HG02970 (cell line): ENCODE measurements around the gene TREX2.

Experiments used
- ATAC-seq: cut with Tn5 transposase; IDR thresholded peaks from one replicate; pipeline ENCODE4 v1.9.1; 2021; ENCODE audit warnings: mild to moderate bottlenecking, moderate library complexity, moderate number of reproducible peaks; ENCODE audit not compliant: unreplicated experiment, low FRiP score

TREX2 gene

GRCh38 chrX:153440556-153441135 lies 5.2 kb downstream of the TREX2 start:
- no peak for ATAC-seq

DNA sequence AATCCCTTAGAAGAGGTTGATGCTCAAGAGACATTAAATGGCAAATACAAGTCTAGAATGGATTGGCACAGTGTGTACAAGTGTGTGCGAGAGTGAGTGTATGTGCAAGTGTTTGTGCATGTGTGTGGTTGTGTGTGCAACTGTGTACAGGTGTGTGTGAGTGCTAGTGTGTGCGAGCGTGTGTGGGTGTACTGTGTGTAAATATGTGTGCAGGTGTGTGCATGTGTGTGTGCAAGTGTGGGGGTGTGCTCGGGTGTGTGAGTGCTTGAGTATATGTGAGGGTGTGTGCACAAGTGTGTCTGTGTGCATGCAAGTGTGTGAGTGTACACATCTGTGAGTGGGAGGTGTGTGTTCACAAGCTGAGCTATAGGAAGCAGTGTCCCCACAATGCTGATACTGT lies 5.9 kb downstream of the TREX2 start:
- ATAC-seq: no peak

DNA sequence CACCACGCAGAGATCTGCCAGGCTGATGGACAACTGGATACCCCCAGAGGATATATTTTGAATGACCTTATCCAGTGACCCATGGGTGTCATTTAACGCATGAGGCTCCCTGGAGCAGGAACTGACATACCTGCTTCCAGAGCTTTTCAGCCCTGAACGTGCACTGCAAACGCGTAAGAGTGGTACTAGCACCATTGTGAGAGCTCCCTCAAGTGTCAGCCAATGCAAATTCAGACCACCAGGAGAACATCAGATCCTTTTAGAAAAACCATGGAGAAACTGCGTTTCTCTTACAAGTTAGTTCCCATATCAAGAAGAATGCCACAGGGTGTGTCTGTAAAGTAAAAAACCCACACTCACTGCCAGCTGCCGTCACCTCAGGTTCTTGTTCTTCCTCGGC lies 7.3 kb downstream of the TREX2 start:
- ATAC-seq: no peak

DNA sequence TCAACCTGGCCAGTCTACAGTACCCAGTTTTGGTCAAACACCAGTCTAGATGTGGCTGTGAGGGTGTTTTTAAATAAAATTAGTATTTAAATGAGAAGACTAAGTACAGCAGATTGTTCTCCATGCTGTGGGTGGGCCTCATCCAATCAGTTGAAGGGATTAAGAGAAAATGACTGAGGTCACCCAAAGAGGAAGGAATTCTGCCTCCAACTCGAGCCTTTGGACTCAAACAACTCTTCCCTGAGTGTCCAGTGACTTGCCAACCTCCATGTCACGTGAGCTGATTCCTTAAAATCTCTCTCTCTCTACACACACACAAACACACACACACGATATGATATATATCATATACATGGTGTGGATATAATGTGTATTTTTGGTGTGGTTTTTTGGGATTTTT lies 10.0 kb downstream of the TREX2 start:
- ATAC-seq: no peak

DNA sequence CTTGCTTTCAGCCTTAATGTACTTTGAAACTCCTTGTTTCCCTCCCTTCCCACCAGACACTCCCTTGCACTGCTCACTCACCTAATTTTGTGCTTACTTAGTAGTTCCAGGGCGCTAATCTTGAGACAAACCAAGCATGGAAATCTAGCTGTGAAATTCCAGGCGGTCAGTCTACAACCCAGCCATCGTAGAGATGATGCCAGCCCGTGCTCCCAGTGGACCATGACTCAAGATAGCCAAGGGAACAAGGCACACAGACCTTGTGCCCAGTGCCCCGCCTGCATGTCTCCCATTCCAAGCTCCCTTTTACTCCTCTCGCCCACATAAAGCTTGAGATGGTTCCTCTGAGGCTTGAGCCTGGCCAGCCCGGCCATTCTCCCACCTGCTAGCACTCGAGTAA lies 11.1 kb downstream of the TREX2 start:
- no peak for ATAC-seq

- ATAC-seq: no peak
Measured at GRCh38 chrX:153433781-153434285, 12.0 kb downstream of the TREX2 start.

DNA sequence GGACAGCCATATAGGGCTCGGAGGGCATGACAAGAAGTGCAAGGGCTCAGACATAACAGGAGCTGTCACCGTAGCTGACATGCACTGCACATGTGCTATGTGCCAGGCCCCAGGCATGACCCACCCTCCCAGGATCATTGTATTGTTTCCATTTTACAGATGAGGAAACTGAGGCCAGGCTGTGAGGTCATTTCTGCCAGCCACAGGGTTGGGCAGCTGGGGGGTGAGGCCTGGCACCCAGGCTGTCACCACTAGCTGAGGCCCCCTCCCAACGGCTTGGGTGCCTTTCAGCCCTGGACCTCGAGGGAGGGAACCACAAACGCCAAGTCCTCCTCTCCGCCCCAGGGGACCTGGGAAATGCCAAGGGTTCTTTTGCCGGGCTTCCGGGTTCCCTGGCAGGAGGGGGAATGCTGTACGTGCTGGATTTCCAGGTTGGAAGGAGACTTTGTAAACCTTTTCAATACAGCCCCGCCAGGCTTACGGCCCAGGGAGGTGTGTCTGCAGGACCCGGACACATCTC lies 12.6 kb downstream of the TREX2 start:
- no peak for ATAC-seq

DNA sequence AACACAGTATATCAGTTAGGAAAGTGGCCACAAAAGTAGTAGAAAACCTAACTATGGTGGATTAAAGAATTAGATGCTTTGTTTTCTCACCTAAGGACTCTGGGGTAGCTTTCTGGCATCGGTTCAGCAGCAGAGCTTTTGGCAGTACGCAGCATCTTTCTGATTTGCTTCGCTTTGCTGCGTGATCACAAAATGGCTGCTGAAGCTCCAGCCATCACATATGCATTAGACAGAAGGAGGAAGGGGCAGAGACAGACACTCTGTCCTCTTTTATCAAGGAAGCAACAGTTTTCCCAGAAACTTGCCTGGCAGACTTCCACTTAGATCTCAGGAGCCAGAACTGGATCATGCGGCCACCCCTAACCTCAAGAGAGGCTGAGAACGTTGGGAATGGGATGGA lies 15.1 kb downstream of the TREX2 start:
- ATAC-seq: no peak

- ATAC-seq: no peak
Measured at GRCh38 chrX:153426204-153426603, 19.7 kb downstream of the TREX2 start.

DNA sequence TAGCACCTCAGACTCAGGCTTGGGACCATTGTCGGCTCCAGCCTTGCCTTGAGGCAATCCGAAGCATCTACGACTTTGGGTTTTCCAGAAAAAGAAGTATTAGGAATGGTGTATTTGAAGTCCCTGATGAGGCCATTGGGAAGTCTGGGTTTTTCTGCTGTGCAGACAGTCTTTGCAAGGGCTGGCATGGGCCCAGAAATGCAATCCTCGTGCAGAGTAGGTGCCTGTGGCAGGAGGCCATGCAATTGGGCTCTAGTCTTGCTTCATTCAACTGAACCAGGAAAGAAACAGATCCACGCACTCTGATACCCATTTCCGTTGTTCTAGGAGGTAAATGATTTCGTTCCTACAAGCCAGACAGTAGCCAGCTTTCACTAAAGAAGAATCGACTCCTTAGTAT lies 22.2 kb downstream of the TREX2 start:
- ATAC-seq: no peak

DNA sequence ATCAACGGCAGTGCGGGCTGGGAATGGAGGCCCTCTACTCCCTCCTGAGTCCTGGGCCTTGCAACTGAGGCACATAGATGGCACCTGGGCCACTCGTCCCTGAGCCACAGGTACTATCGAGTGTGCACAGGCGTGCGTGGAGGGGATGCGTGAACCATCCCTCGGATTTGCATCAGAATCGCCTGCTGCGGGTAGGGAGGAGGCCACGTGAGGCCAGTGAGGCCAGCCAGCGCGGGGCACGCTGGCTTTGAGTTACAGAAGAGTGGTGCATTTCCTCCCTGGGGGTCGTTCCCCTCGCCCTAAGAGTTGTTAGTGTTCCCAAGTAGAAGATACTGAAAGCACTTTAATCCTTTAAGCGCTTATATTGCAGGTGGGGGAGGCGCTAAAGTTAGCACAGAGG lies 24.0 kb downstream of the TREX2 start:
- ATAC-seq: no peak

DNA sequence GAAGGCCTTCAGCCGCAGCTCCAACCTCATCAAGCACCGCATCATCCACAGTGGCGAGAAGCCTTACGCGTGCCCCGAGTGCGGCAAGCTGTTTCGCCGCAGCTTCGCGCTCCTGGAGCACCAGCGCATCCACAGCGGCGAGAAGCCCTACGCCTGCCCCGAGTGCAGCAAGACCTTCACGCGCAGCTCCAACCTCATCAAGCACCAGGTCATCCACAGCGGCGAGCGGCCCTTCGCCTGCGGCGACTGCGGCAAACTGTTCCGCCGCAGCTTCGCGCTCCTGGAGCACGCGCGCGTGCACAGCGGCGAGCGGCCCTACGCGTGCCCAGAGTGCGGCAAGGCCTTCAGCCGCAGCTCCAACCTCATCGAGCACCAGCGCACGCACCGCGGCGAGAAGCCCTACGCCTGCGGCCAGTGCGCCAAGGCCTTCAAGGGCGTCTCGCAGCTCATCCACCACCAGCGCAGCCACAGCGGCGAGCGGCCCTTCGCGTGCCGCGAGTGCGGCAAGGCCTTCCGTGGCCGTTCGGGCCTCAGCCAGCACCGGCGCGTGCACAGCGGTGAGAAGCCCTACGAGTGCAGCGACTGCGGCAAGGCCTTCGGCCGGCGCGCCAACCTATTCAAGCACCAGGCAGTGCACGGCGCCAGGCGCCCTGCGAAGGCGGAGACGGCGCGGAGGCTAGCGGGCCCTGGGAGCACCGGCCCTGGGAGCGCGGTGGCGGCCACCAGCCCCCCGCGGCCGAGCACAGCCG lies 24.8 kb downstream of the TREX2 start:
- ATAC-seq: no peak

DNA sequence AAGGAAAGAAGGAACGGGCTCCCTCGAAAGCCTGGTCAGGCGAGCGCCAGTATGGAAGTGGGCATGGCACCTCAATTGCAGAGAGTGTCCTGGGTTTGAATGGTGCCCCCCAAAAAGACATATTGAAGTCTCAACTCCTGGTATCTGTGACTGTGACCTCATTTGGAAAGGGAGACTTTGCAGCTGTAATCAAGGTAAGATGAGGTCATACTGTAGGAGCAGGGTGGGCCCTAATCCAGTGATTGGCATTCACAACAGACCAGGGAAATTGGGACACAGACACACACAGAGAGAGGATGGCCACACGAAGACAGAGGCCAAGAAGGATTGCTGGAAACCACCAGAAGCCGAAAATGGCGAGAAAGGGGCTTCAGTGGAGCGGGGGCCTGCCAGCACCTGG lies 28.2 kb downstream of the TREX2 start:
- ATAC-seq: no peak

DNA sequence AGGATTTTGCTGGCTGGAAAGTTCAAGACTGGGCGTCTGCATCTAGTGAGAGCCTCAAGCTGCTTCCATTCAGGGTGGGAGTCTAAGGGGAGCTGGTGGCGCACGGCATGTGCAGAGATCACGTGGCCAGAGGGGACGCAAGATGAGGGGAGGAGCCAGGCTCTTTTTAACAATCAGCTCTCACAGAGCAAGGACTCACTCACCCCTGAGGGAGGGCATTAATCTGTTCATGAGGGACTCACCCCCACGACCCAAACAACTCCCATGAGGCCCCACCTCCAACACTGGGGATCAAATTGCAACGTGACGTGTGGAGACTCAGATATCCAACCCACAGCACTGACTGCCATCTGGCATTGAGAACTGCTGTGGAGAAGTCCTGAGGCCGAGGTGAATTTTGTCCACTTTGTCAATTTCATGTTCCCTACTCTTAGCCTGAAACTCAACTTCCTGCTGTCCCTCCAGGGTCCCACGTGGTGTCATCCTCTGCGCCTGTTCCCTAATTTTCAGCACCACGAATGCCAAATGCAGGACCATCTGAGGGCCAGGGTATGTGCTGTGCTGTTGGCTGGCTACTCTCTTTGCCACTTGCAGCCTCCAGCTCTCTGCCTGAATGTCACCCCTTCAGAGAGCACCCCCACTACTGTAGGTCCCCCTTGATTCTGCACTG lies 28.9 kb downstream of the TREX2 start:
- ATAC-seq: no peak

- ATAC-seq: no peak
Measured at GRCh38 chrX:153414856-153415510, 30.9 kb downstream of the TREX2 start.

- no peak for ATAC-seq
Measured at GRCh38 chrX:153413731-153414130, 32.1 kb downstream of the TREX2 start.

DNA sequence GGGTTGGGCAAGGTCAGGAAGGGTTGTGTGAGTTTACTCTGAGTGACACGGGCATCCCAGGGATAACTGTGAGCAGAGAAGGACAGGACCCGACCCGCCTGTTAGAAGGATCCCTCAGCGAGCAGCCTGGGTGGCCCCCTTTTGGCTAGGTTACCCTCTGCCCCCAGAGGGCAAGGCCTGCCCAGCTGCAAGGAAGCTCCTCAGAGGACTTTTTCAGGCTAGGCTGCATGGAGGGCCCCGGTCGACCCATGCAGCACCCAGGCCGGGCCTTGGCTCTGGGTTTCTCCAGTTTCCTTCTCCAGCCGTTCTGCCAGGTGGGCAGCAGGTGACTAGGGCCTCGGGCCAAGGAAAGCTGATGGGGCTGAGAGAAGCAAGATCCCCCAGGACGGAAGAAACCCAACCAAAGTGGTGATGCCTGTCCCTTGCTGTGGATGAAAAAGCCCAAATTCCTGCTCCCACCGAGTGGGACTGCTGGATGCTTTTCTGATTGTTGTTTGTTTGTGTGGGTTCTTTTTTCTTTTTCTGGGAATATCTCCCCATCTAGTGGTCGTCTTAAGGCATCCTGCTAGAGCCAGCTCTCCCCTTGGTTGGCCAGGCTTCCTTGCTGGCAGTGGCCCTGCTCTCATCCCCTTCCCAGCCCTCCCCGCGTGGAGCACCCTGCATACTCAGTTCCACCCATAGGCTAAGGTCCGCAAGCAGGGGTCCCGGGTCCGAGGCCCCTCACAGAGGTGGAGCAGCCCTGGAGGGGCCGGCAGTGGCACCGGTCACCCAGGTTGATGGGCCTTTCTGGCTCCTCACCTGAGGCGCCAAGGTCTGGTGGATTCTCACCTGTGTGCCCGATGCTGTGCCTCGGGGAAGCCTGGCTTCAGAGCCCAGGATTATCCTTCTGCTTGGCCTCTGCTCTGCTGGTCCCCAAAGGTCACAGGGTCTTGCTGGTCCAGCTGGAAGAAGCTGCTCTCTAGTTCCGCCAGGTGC lies 32.8 kb downstream of the TREX2 start:
- no peak for ATAC-seq

DNA sequence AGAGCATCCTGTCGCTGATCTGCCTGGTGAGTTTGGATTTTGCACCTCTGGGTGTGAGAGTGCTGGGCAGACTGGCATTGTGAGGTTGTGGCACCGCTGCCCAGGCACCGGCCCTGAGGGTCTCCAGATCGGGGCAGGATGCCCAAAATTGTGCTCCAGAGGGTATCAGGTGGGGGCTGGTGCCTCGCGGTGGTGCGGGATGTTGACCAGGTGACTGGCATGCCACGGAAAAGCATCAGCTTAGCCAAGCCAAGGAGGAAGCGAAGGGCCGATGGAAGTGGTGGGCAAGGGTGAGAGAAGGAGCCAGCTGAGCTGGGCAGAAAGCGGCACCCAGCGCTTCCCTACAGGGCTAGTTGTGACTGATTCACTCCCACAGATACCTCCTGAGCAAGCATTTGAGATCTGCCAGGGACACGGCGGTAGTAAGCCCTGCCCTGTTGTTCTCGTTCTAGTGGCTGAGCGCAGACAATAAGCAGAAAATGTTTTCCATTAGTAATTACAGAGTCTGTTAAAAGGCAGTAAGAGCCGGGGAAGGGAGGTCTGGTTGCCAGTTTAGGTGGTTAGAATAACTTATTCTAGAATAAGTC lies 33.8 kb downstream of the TREX2 start:
- ATAC-seq: no peak

DNA sequence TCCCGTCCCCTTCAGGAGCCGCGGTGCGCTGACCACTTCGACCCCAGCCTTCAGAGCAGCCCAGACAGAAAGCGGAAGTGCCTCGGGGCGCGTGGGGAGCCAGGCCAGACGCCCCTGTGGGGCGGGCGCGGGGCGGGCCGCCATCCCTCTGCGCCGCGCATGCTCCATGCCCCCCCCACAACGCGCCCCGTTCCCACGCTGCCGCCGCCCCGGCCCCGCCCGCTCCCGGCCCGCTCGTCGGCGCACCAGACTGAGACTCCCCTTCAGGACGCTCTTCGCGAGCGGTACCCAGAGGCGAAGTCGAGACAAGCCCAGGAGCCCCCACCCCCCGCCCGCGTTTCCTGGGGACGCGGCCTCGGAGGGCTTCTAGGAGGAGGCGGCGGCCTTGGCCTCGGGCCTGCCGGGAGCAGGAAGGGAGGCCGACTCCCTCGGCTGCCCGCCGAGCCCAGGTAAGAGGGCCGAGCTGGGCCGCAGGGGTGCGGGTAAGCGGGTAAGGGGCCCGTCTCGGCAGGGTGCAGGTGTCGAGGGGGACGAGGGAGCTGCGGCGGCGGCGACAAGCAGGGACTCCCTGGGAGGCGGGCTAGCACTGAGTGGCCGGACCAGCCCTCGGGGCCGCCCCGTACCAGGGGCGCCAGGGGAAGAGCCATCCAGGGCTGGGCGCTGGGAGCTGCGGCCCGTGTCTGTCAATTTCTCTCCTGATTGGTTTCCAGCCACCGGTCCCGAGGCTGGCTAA lies 34.4 kb downstream of the TREX2 start, which contains the start of gene ZFP92:
ZFP92 (plus strand) TSS at position 218 of the 733 bp plus-strand sequence. CDS start 6,851 bp downstream, outside the sequence.
- ATAC-seq: no peak
